Measurements from ENCODE around the gene SIGLEC12. TPM values are rescaled to one million over a fixed set of nuclear protein-coding genes. Genes with fewer than 3 reads are reported as not detected.
"Not testable (repeated sequence)": the region's sequence is repeated elsewhere in the genome, so short reads cannot be mapped to it uniquely, and the experiment has no call there.

Gene SIGLEC12
- total RNA-seq, 1 experiment from 2014 or later, result not detected

GRCh38 chr19:51508059-51508733, 6.6 kb upstream of the SIGLEC12 start:
- no peak for DNase-seq
- Histone ChIP-seq H3K36me3 (replicated peaks; ENCODE audit: control insufficient read depth, insufficient read depth, low read length) (no peaks in the 10 kb centered on the region), H3K27me3 (ENCODE audit: control insufficient read depth, insufficient read depth, low read length) (0 out of 2 replicates have a peak, but pooled peaks cover 1% of the 10 kb centered on the region), H3K4me3 (ENCODE audit: insufficient read depth, low read depth, low read length) (no peak overlapping the region)

- no peak for DNase-seq
- Histone ChIP-seq H3K4me3 (ENCODE audit: insufficient read depth, low read depth, low read length) (no peak overlapping the region), H3K27me3 (ENCODE audit: control insufficient read depth, insufficient read depth, low read length) (no peaks in the 10 kb centered on the region), H3K36me3 (replicated peaks; ENCODE audit: control insufficient read depth, insufficient read depth, low read length) (no peaks in the 10 kb centered on the region)
Observed at GRCh38 chr19:51507640-51508058, 6.0 kb upstream of the SIGLEC12 start.

- H3K4me3 ChIP-seq (ENCODE audit: insufficient read depth, low read depth, low read length), result no peak overlapping the region
- no peak for DNase-seq
Observed at GRCh38 chr19:51507192-51507591, 5.6 kb upstream of the SIGLEC12 start.

GRCh38 chr19:51505904-51506303, 4.3 kb upstream of the SIGLEC12 start:
- Histone ChIP-seq H3K27me3 (ENCODE audit: control insufficient read depth, insufficient read depth, low read length) (no peaks in the 10 kb centered on the region), H3K4me3 (ENCODE audit: insufficient read depth, low read depth, low read length) (no peak overlapping the region), H3K36me3 (replicated peaks; ENCODE audit: control insufficient read depth, insufficient read depth, low read length) (no peaks in the 10 kb centered on the region)
- no peak for DNase-seq

More at GRCh38 chr19:51507192-51507591, 5.6 kb upstream of the SIGLEC12 start:
- H3K27me3 ChIP-seq (ENCODE audit: control insufficient read depth, insufficient read depth, low read length), result no peaks in the 10 kb centered on the region
- no peaks in the 10 kb centered on the region for H3K36me3 ChIP-seq (replicated peaks; ENCODE audit: control insufficient read depth, insufficient read depth, low read length)

- H3K36me3 ChIP-seq (replicated peaks; ENCODE audit: control insufficient read depth, insufficient read depth, low read length), result no peaks in the 10 kb centered on the region
- DNase-seq, result no peak
- H3K4me3 ChIP-seq (ENCODE audit: insufficient read depth, low read depth, low read length), result no peak overlapping the region
- H3K27me3 ChIP-seq (ENCODE audit: control insufficient read depth, insufficient read depth, low read length), result no peaks in the 10 kb centered on the region
Observed at GRCh38 chr19:51503896-51504295, 2.3 kb upstream of the SIGLEC12 start.

- DNase-seq, result no peak
- no peaks in the 10 kb centered on the region for H3K36me3 ChIP-seq (replicated peaks; ENCODE audit: control insufficient read depth, insufficient read depth, low read length)
Observed at GRCh38 chr19:51503286-51503817, 1.8 kb upstream of the SIGLEC12 start.

GRCh38 chr19:51500931-51501330, 669 bp downstream of the SIGLEC12 start:
- not testable (repeated sequence) for DNase-seq; H3K4me3 ChIP-seq (ENCODE audit: insufficient read depth, low read depth, low read length); H3K36me3 ChIP-seq (replicated peaks; ENCODE audit: control insufficient read depth, insufficient read depth, low read length); H3K27me3 ChIP-seq (ENCODE audit: control insufficient read depth, insufficient read depth, low read length)

More at GRCh38 chr19:51503286-51503817, 1.8 kb upstream of the SIGLEC12 start:
- H3K4me3 ChIP-seq (ENCODE audit: insufficient read depth, low read depth, low read length), result no peak overlapping the region
- H3K27me3 ChIP-seq (ENCODE audit: control insufficient read depth, insufficient read depth, low read length), result no peaks in the 10 kb centered on the region

GRCh38 chr19:51497666-51498065, 3.9 kb downstream of the SIGLEC12 start:
- no peaks in the 10 kb centered on the region for H3K27me3 ChIP-seq (ENCODE audit: control insufficient read depth, insufficient read depth, low read length)
- no peaks in the 10 kb centered on the region for H3K36me3 ChIP-seq (replicated peaks; ENCODE audit: control insufficient read depth, insufficient read depth, low read length)
- no peak overlapping the region for H3K4me3 ChIP-seq (ENCODE audit: insufficient read depth, low read depth, low read length)
- no peak for DNase-seq

- H3K4me3 ChIP-seq (ENCODE audit: insufficient read depth, low read depth, low read length), result no peak overlapping the region
- DNase-seq, result no peak
- no peaks in the 10 kb centered on the region for H3K27me3 ChIP-seq (ENCODE audit: control insufficient read depth, insufficient read depth, low read length)
- no peaks in the 10 kb centered on the region for H3K36me3 ChIP-seq (replicated peaks; ENCODE audit: control insufficient read depth, insufficient read depth, low read length)
Observed at GRCh38 chr19:51493776-51494175, 7.8 kb downstream of the SIGLEC12 start.

- Histone ChIP-seq H3K36me3 (replicated peaks; ENCODE audit: control insufficient read depth, insufficient read depth, low read length) (no peaks in the 10 kb centered on the region), H3K27me3 (ENCODE audit: control insufficient read depth, insufficient read depth, low read length) (no peaks in the 10 kb centered on the region), H3K4me3 (ENCODE audit: insufficient read depth, low read depth, low read length) (no peak overlapping the region)
- no peak for DNase-seq
Observed at GRCh38 chr19:51491586-51491985, 10.0 kb downstream of the SIGLEC12 start.

- DNase-seq, result no peak
Observed at GRCh38 chr19:51490676-51491075, 10.9 kb downstream of the SIGLEC12 start.

GRCh38 chr19:51489113-51489512, 12.5 kb downstream of the SIGLEC12 start:
- Histone ChIP-seq H3K27me3 (ENCODE audit: control insufficient read depth, insufficient read depth, low read length) (no peaks in the 10 kb centered on the region), H3K36me3 (replicated peaks; ENCODE audit: control insufficient read depth, insufficient read depth, low read length) (no peaks in the 10 kb centered on the region), H3K4me3 (ENCODE audit: insufficient read depth, low read depth, low read length) (no peak overlapping the region)
- DNase-seq, result no peak

More at GRCh38 chr19:51490676-51491075, 10.9 kb downstream of the SIGLEC12 start:
- H3K27me3 ChIP-seq (ENCODE audit: control insufficient read depth, insufficient read depth, low read length), result no peaks in the 10 kb centered on the region
- no peaks in the 10 kb centered on the region for H3K36me3 ChIP-seq (replicated peaks; ENCODE audit: control insufficient read depth, insufficient read depth, low read length)
- no peak overlapping the region for H3K4me3 ChIP-seq (ENCODE audit: insufficient read depth, low read depth, low read length)

GRCh38 chr19:51488491-51488890, 13.1 kb downstream of the SIGLEC12 start:
- Histone ChIP-seq H3K4me3 (ENCODE audit: insufficient read depth, low read depth, low read length) (no peak overlapping the region), H3K27me3 (ENCODE audit: control insufficient read depth, insufficient read depth, low read length) (no peaks in the 10 kb centered on the region), H3K36me3 (replicated peaks; ENCODE audit: control insufficient read depth, insufficient read depth, low read length) (no peaks in the 10 kb centered on the region)
- no peak for DNase-seq

GRCh38 chr19:51485960-51486660, 15.5 kb downstream of the SIGLEC12 start:
- H3K36me3 ChIP-seq (replicated peaks; ENCODE audit: control insufficient read depth, insufficient read depth, low read length), result no peaks in the 10 kb centered on the region
- no peak for DNase-seq
- H3K4me3 ChIP-seq (ENCODE audit: insufficient read depth, low read depth, low read length), result no peak overlapping the region
- no peaks in the 10 kb centered on the region for H3K27me3 ChIP-seq (ENCODE audit: control insufficient read depth, insufficient read depth, low read length)

- H3K4me3 ChIP-seq (ENCODE audit: insufficient read depth, low read depth, low read length), result no peak overlapping the region
- H3K36me3 ChIP-seq (replicated peaks; ENCODE audit: control insufficient read depth, insufficient read depth, low read length), result no peaks in the 10 kb centered on the region
- no peak for DNase-seq
- no peaks in the 10 kb centered on the region for H3K27me3 ChIP-seq (ENCODE audit: control insufficient read depth, insufficient read depth, low read length)
Observed at GRCh38 chr19:51480590-51480989, 21.0 kb downstream of the SIGLEC12 start.

All from H7 (cell line).